ENCODE results near the gene LGALS9. TPM values are rescaled to one million over a fixed set of nuclear protein-coding genes. Genes with fewer than 3 reads are reported as not detected.

Gene LGALS9
- polyA plus RNA-seq, 1 donor from 2014 or later, result not detected

- H3K27ac ChIP-seq (ENCODE audit: low read length), result no peak overlapping the region
- no peaks in the 10 kb centered on the region for H3K27me3 ChIP-seq (ENCODE audit: insufficient read depth, low read depth, low read length)
- H3K9me3 ChIP-seq (ENCODE audit: low read length), result no peaks in the 10 kb centered on the region
- no peak overlapping the region for H2AFZ ChIP-seq (ENCODE audit: low read depth, low read length)
- no peak overlapping the region for H3K4me2 ChIP-seq (ENCODE audit: low read length)
- no peak overlapping the region for H3K9ac ChIP-seq (ENCODE audit: low read length)
- H3K36me3 ChIP-seq (ENCODE audit: insufficient read depth, low read length), result no peaks in the 10 kb centered on the region
- TF ChIP-seq POLR2AphosphoS5 (IDR thresholded peaks at IDR 0.05) (no peak), EZH2 (IDR thresholded peaks at IDR 0.05; ENCODE audit: borderline replicate concordance, insufficient read depth, low read length, poor library complexity, severe bottlenecking) (no peak), EP300 (conservative IDR thresholded peaks at IDR 0.05; ENCODE audit: poor library complexity, severe bottlenecking) (no peak), MXI1 (conservative IDR thresholded peaks at IDR 0.05; ENCODE audit: poor library complexity, severe bottlenecking) (no peak), RAD21 (conservative IDR thresholded peaks at IDR 0.05) (no peak), CTCF (IDR thresholded peaks at IDR 0.05; ENCODE audit: poor library complexity, severe bottlenecking) (no peak), SMC3 (conservative IDR thresholded peaks at IDR 0.05; ENCODE audit: poor library complexity) (no peak), TAF1 (IDR thresholded peaks at IDR 0.05; ENCODE audit: low read depth) (no peak), REST (IDR thresholded peaks at IDR 0.05; ENCODE audit: borderline replicate concordance) (no peak)
- H3K9me2 ChIP-seq (ENCODE audit: insufficient read depth, low read length), result no peaks in the 10 kb centered on the region
- no peaks in the 10 kb centered on the region for H3K79me2 ChIP-seq (replicated peaks; ENCODE audit: insufficient read depth, low read length)
- no peaks in the 10 kb centered on the region for H3F3A ChIP-seq (ENCODE audit: insufficient read depth, low read length, poor library complexity, severe bottlenecking)
- H4K20me1 ChIP-seq (ENCODE audit: insufficient read depth), result no peaks in the 10 kb centered on the region
- no peak overlapping the region for H3K4me3 ChIP-seq (ENCODE audit: low read length)
These were observed 8.0 kb upstream of the LGALS9 start for GRCh38 chr17:27622986-27623385.

DNA sequence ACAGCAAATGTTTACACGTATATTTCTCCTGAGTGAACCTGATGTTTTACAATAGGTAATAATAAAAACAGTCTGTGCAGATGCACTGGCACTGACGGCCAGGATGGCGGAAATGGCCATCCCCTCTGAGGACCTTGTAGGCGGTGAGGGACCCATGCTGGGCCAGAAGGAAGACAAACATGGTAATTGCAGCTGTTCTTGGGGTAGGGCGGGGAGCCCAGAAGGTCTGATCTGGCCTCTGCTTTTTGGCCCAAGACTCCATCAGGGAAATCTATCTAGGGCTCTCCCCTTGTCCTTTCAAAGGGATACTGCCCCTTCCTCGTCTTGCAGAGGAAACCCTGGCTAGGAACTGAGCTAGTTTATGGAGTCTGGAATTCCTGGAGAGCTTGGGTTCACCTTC is 7.4 kb upstream of the LGALS9 start:
- Histone ChIP-seq H4K20me1 (ENCODE audit: insufficient read depth) (no peaks in the 10 kb centered on the region), H2AFZ (ENCODE audit: low read depth, low read length) (no peak overlapping the region), H3K36me3 (ENCODE audit: insufficient read depth, low read length) (no peaks in the 10 kb centered on the region), H3K79me2 (replicated peaks; ENCODE audit: insufficient read depth, low read length) (no peaks in the 10 kb centered on the region), H3K9ac (ENCODE audit: low read length) (no peak overlapping the region), H3F3A (ENCODE audit: insufficient read depth, low read length, poor library complexity, severe bottlenecking) (no peaks in the 10 kb centered on the region), H3K27me3 (ENCODE audit: insufficient read depth, low read depth, low read length) (no peaks in the 10 kb centered on the region), H3K9me3 (ENCODE audit: low read length) (no peaks in the 10 kb centered on the region), H3K4me3 (ENCODE audit: low read length) (no peak overlapping the region), H3K9me2 (ENCODE audit: insufficient read depth, low read length) (no peaks in the 10 kb centered on the region), H3K27ac (ENCODE audit: low read length) (no peak overlapping the region), H3K4me2 (ENCODE audit: low read length) (no peak overlapping the region)
- TF ChIP-seq RAD21 (conservative IDR thresholded peaks at IDR 0.05) (no peak), POLR2AphosphoS5 (IDR thresholded peaks at IDR 0.05) (no peak), SMC3 (conservative IDR thresholded peaks at IDR 0.05; ENCODE audit: poor library complexity) (no peak), TAF1 (IDR thresholded peaks at IDR 0.05; ENCODE audit: low read depth) (no peak), EZH2 (IDR thresholded peaks at IDR 0.05; ENCODE audit: borderline replicate concordance, insufficient read depth, low read length, poor library complexity, severe bottlenecking) (no peak), EP300 (conservative IDR thresholded peaks at IDR 0.05; ENCODE audit: poor library complexity, severe bottlenecking) (no peak), REST (IDR thresholded peaks at IDR 0.05; ENCODE audit: borderline replicate concordance) (no peak), MXI1 (conservative IDR thresholded peaks at IDR 0.05; ENCODE audit: poor library complexity, severe bottlenecking) (no peak), CTCF (IDR thresholded peaks at IDR 0.05; ENCODE audit: poor library complexity, severe bottlenecking) (no peak)

All from neural cell (in vitro differentiated cells).